GM12891 (cell line): ENCODE results near the gene HCFC1.

ENCODE experiments used
- DNase-seq: peaks from one replicate; pipeline ENCODE4 v3.0.0; 2011; ENCODE audit warnings: low spot score; ENCODE audit not compliant: insufficient read length
- FAIRE-seq: peaks from 2 replicates; lab custom pipeline; 2011; peaks lifted over from hg19 to GRCh38; lab: Jason Lieb, UNC
- PAX5 ChIP-seq: IDR thresholded peaks from 2 replicates; pipeline ENCODE4 v1.6.1; 2011; ENCODE audit warnings: low read length, moderate library complexity, mild to moderate bottlenecking; ENCODE audit not compliant: insufficient read depth, severe bottlenecking
- POLR2A ChIP-seq: IDR thresholded peaks from 2 replicates; pipeline ENCODE4 v1.6.1; 2011; ENCODE audit warnings: low read depth, low read length, control low read depth
- POLR2AphosphoS5 ChIP-seq: IDR thresholded peaks from 2 replicates; pipeline ENCODE4 v1.6.1; 2011; ENCODE audit warnings: low read depth, low read length, control low read depth
- POU2F2 ChIP-seq: IDR thresholded peaks from 2 replicates; pipeline ENCODE4 v1.6.1; 2011; ENCODE audit warnings: low read depth, mild to moderate bottlenecking, control low read depth, low read length, moderate library complexity
- SPI1 ChIP-seq: IDR thresholded peaks from 2 replicates; pipeline ENCODE4 v1.6.1; 2011; ENCODE audit warnings: low read depth, low read length, control low read depth
- TAF1 ChIP-seq: IDR thresholded peaks from 2 replicates; pipeline ENCODE4 v1.6.1; 2011; ENCODE audit warnings: low read depth, low read length, control low read depth

Gene HCFC1

GRCh38 chrX:153919281-153919680 is 52.3 kb downstream of the HCFC1 start:
- TF ChIP-seq SPI1 (no peak), POLR2A (no peak), POLR2AphosphoS5 (no peak), PAX5 (no peak), TAF1 (no peak)
- DNase-seq, result no peak
- FAIRE-seq, result no peak

- DNase-seq (no peak), FAIRE-seq (no peak)
- no peak for TF ChIP-seq POLR2A
- TF ChIP-seq POLR2AphosphoS5, result no peak
- no peak for TF ChIP-seq PAX5
- no peak for TF ChIP-seq POU2F2
- no peak for TF ChIP-seq TAF1
- no peak for TF ChIP-seq SPI1
Observed at GRCh38 chrX:153917869-153918268, 53.7 kb downstream of the HCFC1 start.

- TF ChIP-seq SPI1 (no peak), TAF1 (no peak), POLR2AphosphoS5 (no peak), POU2F2 (no peak), PAX5 (no peak), POLR2A (no peak)
- DNase-seq (no peak), FAIRE-seq (no peak)
Observed at GRCh38 chrX:153913701-153914100, 57.9 kb downstream of the HCFC1 start.

GRCh38 chrX:153913211-153913610 is 58.4 kb downstream of the HCFC1 start:
- no peak for TF ChIP-seq POLR2A
- no peak for TF ChIP-seq TAF1
- no peak for TF ChIP-seq PAX5
- no peak for TF ChIP-seq POLR2AphosphoS5
- TF ChIP-seq POU2F2, result no peak
- TF ChIP-seq SPI1, result no peak
- DNase-seq (no peak), FAIRE-seq (no peak)

- FAIRE-seq, result no peak
Observed at GRCh38 chrX:153911798-153912197, 59.8 kb downstream of the HCFC1 start.

GRCh38 chrX:153910446-153910845 is 61.2 kb downstream of the HCFC1 start:
- FAIRE-seq, result no peak
- DNase-seq, result no peak
- TF ChIP-seq SPI1, result no peak
- TF ChIP-seq POLR2AphosphoS5, result no peak
- TF ChIP-seq TAF1, result no peak
- no peak for TF ChIP-seq POU2F2
- no peak for TF ChIP-seq PAX5
- TF ChIP-seq POLR2A, result no peak

More at GRCh38 chrX:153911798-153912197, 59.8 kb downstream of the HCFC1 start:
- TF ChIP-seq POU2F2, result no peak
- TF ChIP-seq PAX5, result no peak
- TF ChIP-seq SPI1, result no peak
- TF ChIP-seq TAF1, result no peak
- TF ChIP-seq POLR2A, result no peak
- TF ChIP-seq POLR2AphosphoS5, result no peak
- DNase-seq, result no peak

GRCh38 chrX:153909980-153910360 is 61.6 kb downstream of the HCFC1 start:
- DNase-seq (no peak), FAIRE-seq (no peak)
- TF ChIP-seq POLR2AphosphoS5, result no peak
- no peak for TF ChIP-seq PAX5
- TF ChIP-seq SPI1, result no peak
- no peak for TF ChIP-seq POLR2A
- TF ChIP-seq TAF1, result no peak
- no peak for TF ChIP-seq POU2F2

GRCh38 chrX:153909024-153909979 is 62.3 kb downstream of the HCFC1 start:
- TF ChIP-seq PAX5 (no peak), POU2F2 (no peak), POLR2A (no peak), TAF1 (no peak), POLR2AphosphoS5 (no peak)
- FAIRE-seq, result peak; percentile 83

GRCh38 chrX:153908219-153908860 is 63.3 kb downstream of the HCFC1 start:
- TF ChIP-seq POLR2AphosphoS5, result no peak
- no peak for TF ChIP-seq TAF1
- no peak for TF ChIP-seq POLR2A
- no peak for TF ChIP-seq SPI1
- TF ChIP-seq PAX5, result no peak
- TF ChIP-seq POU2F2, result no peak
- DNase-seq, result no peak
- FAIRE-seq, result no peak

More at GRCh38 chrX:153909024-153909979, 62.3 kb downstream of the HCFC1 start:
- no peak for DNase-seq

- FAIRE-seq, result no peak
- DNase-seq, result no peak
- TF ChIP-seq POLR2AphosphoS5, result no peak
- no peak for TF ChIP-seq POU2F2
- no peak for TF ChIP-seq TAF1
- no peak for TF ChIP-seq SPI1
- no peak for TF ChIP-seq POLR2A
- no peak for TF ChIP-seq PAX5
Observed at GRCh38 chrX:153907456-153907855, 64.2 kb downstream of the HCFC1 start.
